H9 (cell line): Measurements from ENCODE around the gene IGSF9B. TPM values are rescaled to one million over a fixed set of nuclear protein-coding genes. Genes with fewer than 3 reads are reported as not detected.

Experiments
- DNase-seq: peaks from one replicate; pipeline ENCODE4 v3.0.0-alpha.2; 2017
- H2AFZ ChIP-seq: one replicate; pipeline ENCODE4 v1.6.1; 2013; ENCODE audit warnings: mild to moderate bottlenecking, low read length, control low read depth, moderate library complexity
- H2AK5ac ChIP-seq: 2 replicates; pipeline ENCODE4 v1.6.1; 2013; ENCODE audit warnings: low read length, control low read depth, mixed read lengths; ENCODE audit not compliant: insufficient read length
- H2BK120ac ChIP-seq: one replicate; pipeline ENCODE4 v1.6.1; 2013; ENCODE audit warnings: low read depth, mild to moderate bottlenecking, low read length, control low read depth, inconsistent platforms; ENCODE audit not compliant: poor library complexity, severe bottlenecking
- H2BK12ac ChIP-seq: 2 replicates; pipeline ENCODE4 v1.6.1; 2013; ENCODE audit warnings: low read length, control low read depth, mixed read lengths, low read depth; ENCODE audit not compliant: insufficient read length
- H2BK15ac ChIP-seq: 2 replicates; pipeline ENCODE4 v1.6.1; 2013; ENCODE audit warnings: low read depth, low read length, control low read depth
- H2BK20ac ChIP-seq: one replicate; pipeline ENCODE4 v1.6.1; 2013; ENCODE audit warnings: low read depth, mild to moderate bottlenecking, low read length, control low read depth, inconsistent platforms; ENCODE audit not compliant: poor library complexity, severe bottlenecking
- H2BK5ac ChIP-seq: 2 replicates; pipeline ENCODE4 v1.6.1; 2013; ENCODE audit warnings: low read length, control low read depth, mixed read lengths; ENCODE audit not compliant: insufficient read length
- H3K14ac ChIP-seq: 2 replicates; pipeline ENCODE4 v1.6.1; 2013; ENCODE audit warnings: low read length, control low read depth; ENCODE audit not compliant: insufficient read depth
- H3K18ac ChIP-seq: 2 replicates; pipeline ENCODE4 v1.6.1; 2013; ENCODE audit warnings: low read depth, mild to moderate bottlenecking, mixed read lengths, low read length, control low read depth; ENCODE audit not compliant: insufficient read length
- H3K23ac ChIP-seq: 2 replicates; pipeline ENCODE4 v1.6.1; 2013; ENCODE audit warnings: low read length, control low read depth, mixed read lengths, low read depth; ENCODE audit not compliant: insufficient read length
- H3K23me2 ChIP-seq: 2 replicates; pipeline ENCODE4 v1.6.1; 2013; ENCODE audit warnings: low read depth, mild to moderate bottlenecking, mixed read lengths, low read length, control low read depth; ENCODE audit not compliant: insufficient read length, poor library complexity, severe bottlenecking
- H3K27ac ChIP-seq: 2 replicates; pipeline ENCODE4 v1.5.1; 2013; ENCODE audit warnings: low read length, control low read depth, mixed read lengths, low read depth; ENCODE audit not compliant: insufficient read length
- H3K27me3 ChIP-seq: 2 replicates; pipeline ENCODE4 v1.6.1; 2013; ENCODE audit warnings: low read length, control low read depth, inconsistent platforms; ENCODE audit not compliant: insufficient read depth
- H3K4ac ChIP-seq: 2 replicates; pipeline ENCODE4 v1.6.1; 2013; ENCODE audit warnings: low read depth, mild to moderate bottlenecking, control low read depth, inconsistent platforms, low read length, moderate library complexity
- H3K4me1 ChIP-seq: 2 replicates; pipeline ENCODE4 v1.6.1; 2013; ENCODE audit warnings: low read length, control low read depth, inconsistent platforms; ENCODE audit not compliant: insufficient read depth
- H3K4me2 ChIP-seq: 2 replicates; pipeline ENCODE4 v1.6.1; 2013; ENCODE audit warnings: low read length, control low read depth, mixed read lengths; ENCODE audit not compliant: insufficient read length, insufficient read depth
- H3K56ac ChIP-seq: 2 replicates; pipeline ENCODE4 v1.6.1; 2013; ENCODE audit warnings: low read depth, mild to moderate bottlenecking, mixed read lengths, low read length, control low read depth; ENCODE audit not compliant: insufficient read length
- H3K79me1 ChIP-seq: 2 replicates; pipeline ENCODE4 v1.6.1; 2013; ENCODE audit warnings: low read depth, mild to moderate bottlenecking, moderate library complexity, low read length, control low read depth, inconsistent platforms; ENCODE audit not compliant: insufficient read depth, poor library complexity, severe bottlenecking
- H3K79me2 ChIP-seq: 2 replicates; pipeline ENCODE4 v1.6.1; 2013; ENCODE audit warnings: low read length, control low read depth, inconsistent platforms; ENCODE audit not compliant: insufficient read depth
- H3K9ac ChIP-seq: 2 replicates; pipeline ENCODE4 v1.6.1; 2013; ENCODE audit warnings: low read length, control low read depth, mixed read lengths; ENCODE audit not compliant: insufficient read length; ENCODE audit errors: extremely low read depth
- H3K9me3 ChIP-seq: one replicate; pipeline ENCODE4 v1.6.1; 2013; ENCODE audit warnings: low read depth, low read length, inconsistent platforms; ENCODE audit not compliant: control insufficient read depth
- H3T11ph ChIP-seq: one replicate; pipeline ENCODE4 v1.6.1; 2013; ENCODE audit warnings: mild to moderate bottlenecking, low read length, control low read depth, inconsistent platforms
- H4K20me1 ChIP-seq: one replicate; pipeline ENCODE4 v1.6.1; 2013; ENCODE audit not compliant: control insufficient read depth, insufficient read length, insufficient read depth
- H4K5ac ChIP-seq: 2 replicates; pipeline ENCODE4 v1.6.1; 2013; ENCODE audit warnings: low read depth, mild to moderate bottlenecking, mixed read lengths, low read length, control low read depth; ENCODE audit not compliant: insufficient read length
- H4K8ac ChIP-seq: replicated peaks from 2 replicates; pipeline ENCODE4 v1.6.1; 2013; ENCODE audit warnings: low read length, control low read depth, mixed read lengths, low read depth; ENCODE audit not compliant: insufficient read length
- H4K91ac ChIP-seq: 2 replicates; pipeline ENCODE4 v1.6.1; 2013; ENCODE audit warnings: low read depth, mild to moderate bottlenecking, moderate library complexity, mixed read lengths, low read length, control low read depth; ENCODE audit not compliant: insufficient read length
- H3K27ac Mint-ChIP-seq, 3 experiments: 2 replicates in 2 of 3; 3 replicates in 1 of 3; pipeline ENCODE4 v1.8.0; 2020 to 2021; ENCODE audit warnings: mixed read lengths in 3 of 3, mild to moderate bottlenecking in 1 of 3, moderate library complexity in 1 of 3
- H3K27me3 Mint-ChIP-seq: 2 replicates; pipeline ENCODE4 v1.8.0; 2021; ENCODE audit warnings: low read depth, mild to moderate bottlenecking, moderate library complexity, mixed read lengths
- H3K36me3 Mint-ChIP-seq, 3 experiments: 2 replicates in 2 of 3; 3 replicates in 1 of 3; pipeline ENCODE4 v1.8.0; 2020 to 2021; ENCODE audit warnings: low read depth in 3 of 3, mixed read lengths in 3 of 3; ENCODE audit not compliant: insufficient read depth in 1 of 3
- H3K4me1 Mint-ChIP-seq, 2 experiments: 2 replicates each; pipeline ENCODE4 v1.8.0; 2020; ENCODE audit warnings: mixed read lengths in 2 of 2
- H3K4me3 Mint-ChIP-seq, 2 experiments: 2 replicates in 1 of 2; 3 replicates in 1 of 2; pipeline ENCODE4 v1.8.0; 2020 to 2021; ENCODE audit warnings: mild to moderate bottlenecking in 2 of 2, mixed read lengths in 2 of 2, moderate library complexity in 1 of 2
- H3K9me3 Mint-ChIP-seq, 2 experiments: 2 replicates in 1 of 2; 3 replicates in 1 of 2; pipeline ENCODE4 v1.8.0; 2020; ENCODE audit warnings: mild to moderate bottlenecking in 2 of 2, mixed read lengths in 2 of 2, moderate library complexity in 1 of 2
- WGBS: extraction: QIAGEN DNeasy Blood & Tissue Kit; methylation state at CpG from one replicate; pipeline ENCODE4 v1.1.7; 2013; ENCODE audit warnings: missing lambda C conversion rate, low lambda C conversion rate, mixed read lengths; ENCODE audit not compliant: insufficient read length; ENCODE audit errors: extremely low coverage; 5-methylcytosine and 5-hydroxymethylcytosine counted together
- total RNA-seq: library from RNA; stranded (reverse); gene quantifications from 2 replicates; pipeline ENCODE4 v1.2.1, GENCODE V29; 2021
- TF ChIP-seq, protein P1 (sequence below): fragments of 200-600 bp; sonication (generic); conservative IDR thresholded peaks from 3 replicates; pipeline ENCODE4 v1.8.0; 2021; ENCODE audit warnings: antibody characterized with exemption, mild to moderate bottlenecking

The IGSF9B gene
- total RNA-seq, 1 experiment from 2014 or later: 25.7 TPM

DNA sequence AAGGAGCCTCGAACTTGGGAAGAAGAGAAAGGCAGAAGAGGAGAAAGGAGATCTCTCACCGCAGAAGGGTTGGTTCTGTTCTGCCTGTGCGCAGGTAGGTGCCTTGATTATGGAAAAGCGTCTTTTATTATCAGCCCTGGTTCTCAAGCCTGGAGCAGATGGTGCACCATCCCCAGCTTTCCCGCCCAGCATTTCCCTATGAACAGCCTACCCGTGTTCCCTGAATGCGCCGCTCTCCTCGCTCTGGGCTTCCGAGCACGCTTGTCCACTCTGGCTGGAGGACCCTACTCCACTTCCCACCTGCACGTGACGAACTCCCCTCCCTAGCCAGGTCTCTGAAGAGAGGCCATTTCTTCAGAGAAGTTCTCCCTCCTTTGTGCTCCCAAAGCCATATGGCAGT is 15.2 kb downstream of the IGSF9B start:
- Mint-ChIP-seq H3K4me1 (peaks cover 3 to 13% of the 10 kb centered on the region in 2 experiments), H3K36me3 (peaks cover 38 to 48% (median 40%) of the 10 kb centered on the region in 3 experiments), H3K27ac (no peak overlapping the region), H3K9me3 (peaks cover 0 to 9% of the 10 kb centered on the region in 2 experiments; a peak in 2 of 5 replicates), H3K27me3 (no peaks in the 10 kb centered on the region; the same call in 1 of the 2 replicates), H3K4me3 (no peak overlapping the region)
- H4K20me1 ChIP-seq: peaks cover 5% of the 10 kb centered on the region
- no peak overlapping the region for H3K27ac ChIP-seq
- H3K4me2 ChIP-seq: no peak overlapping the region
- H3K23ac ChIP-seq: no peak overlapping the region
- H4K5ac ChIP-seq: no peak overlapping the region
- no peak overlapping the region for H4K91ac ChIP-seq
- no peak overlapping the region for H3K14ac ChIP-seq
- H2AK5ac ChIP-seq: no peak overlapping the region
- no peak overlapping the region for H3K4ac ChIP-seq
- H3K9me3 ChIP-seq: no peaks in the 10 kb centered on the region
- no peak overlapping the region for H3K56ac ChIP-seq
- no peak overlapping the region for H2BK20ac ChIP-seq
- H3K18ac ChIP-seq: no peak overlapping the region
- H2BK5ac ChIP-seq: no peak overlapping the region
- no peak overlapping the region for H4K8ac ChIP-seq
- no peak overlapping the region for H2BK15ac ChIP-seq
- H2AFZ ChIP-seq: no peak overlapping the region
- no peak overlapping the region for H2BK120ac ChIP-seq
- H3K23me2 ChIP-seq: no peaks in the 10 kb centered on the region
- no peak for DNase-seq
- no peak overlapping the region for H3K9ac ChIP-seq
- H3T11ph ChIP-seq: no peak overlapping the region
- no CpG with 5 or more reads among the region's 13 CpGs for WGBS
- no peaks in the 10 kb centered on the region for H3K27me3 ChIP-seq
- TF ChIP-seq, protein P1, sequence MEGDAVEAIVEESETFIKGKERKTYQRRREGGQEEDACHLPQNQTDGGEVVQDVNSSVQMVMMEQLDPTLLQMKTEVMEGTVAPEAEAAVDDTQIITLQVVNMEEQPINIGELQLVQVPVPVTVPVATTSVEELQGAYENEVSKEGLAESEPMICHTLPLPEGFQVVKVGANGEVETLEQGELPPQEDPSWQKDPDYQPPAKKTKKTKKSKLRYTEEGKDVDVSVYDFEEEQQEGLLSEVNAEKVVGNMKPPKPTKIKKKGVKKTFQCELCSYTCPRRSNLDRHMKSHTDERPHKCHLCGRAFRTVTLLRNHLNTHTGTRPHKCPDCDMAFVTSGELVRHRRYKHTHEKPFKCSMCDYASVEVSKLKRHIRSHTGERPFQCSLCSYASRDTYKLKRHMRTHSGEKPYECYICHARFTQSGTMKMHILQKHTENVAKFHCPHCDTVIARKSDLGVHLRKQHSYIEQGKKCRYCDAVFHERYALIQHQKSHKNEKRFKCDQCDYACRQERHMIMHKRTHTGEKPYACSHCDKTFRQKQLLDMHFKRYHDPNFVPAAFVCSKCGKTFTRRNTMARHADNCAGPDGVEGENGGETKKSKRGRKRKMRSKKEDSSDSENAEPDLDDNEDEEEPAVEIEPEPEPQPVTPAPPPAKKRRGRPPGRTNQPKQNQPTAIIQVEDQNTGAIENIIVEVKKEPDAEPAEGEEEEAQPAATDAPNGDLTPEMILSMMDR: no peak
- no peaks in the 10 kb centered on the region for H3K79me2 ChIP-seq
- H2BK12ac ChIP-seq: no peak overlapping the region
- no peaks in the 10 kb centered on the region for H3K4me1 ChIP-seq
- no peaks in the 10 kb centered on the region for H3K79me1 ChIP-seq
